Measurements from ENCODE around the gene SYNPR.

- TF ChIP-seq CTCF (IDR thresholded peaks at IDR 0.05) = no peak
- TF ChIP-seq POLR2A (IDR thresholded peaks at IDR 0.05) = no peak
Measured at GRCh38 chr3:63471781-63472180, 193.7 kb downstream of the SYNPR start.
